Measurements from ENCODE around the gene HES4. TPM values are rescaled to one million over a fixed set of nuclear protein-coding genes. Genes with fewer than 3 reads are reported as not detected.

HES4 gene
- total and polyA plus RNA-seq, 10 of the 15 experiments (the other 5 are each of a cell fraction or from before 2014, with no cell fraction given), result 0.44 to 1.7 (median 0.85) TPM; not detected in 5

GRCh38 chr1:963746-964525 lies 36.0 kb downstream of the HES4 start:
- Histone ChIP-seq H3K4me3 (no peak overlapping the region), H3K4me2 (ENCODE audit: control insufficient read depth, insufficient read depth) (no peak overlapping the region), H3K9ac (ENCODE audit: control insufficient read depth, insufficient read depth, low read length) (no peak overlapping the region), H3K27me3 (replicated peaks in 1 of 2; ENCODE audit: control insufficient read depth in 2 of 2, insufficient read depth in 2 of 2, low read length in 1 of 2) (no peaks in the 10 kb centered on the region), H3K79me2 (ENCODE audit: control insufficient read depth, insufficient read depth, low read length) (peaks cover 2% of the 10 kb centered on the region), H3K4me1 (ENCODE audit: control insufficient read depth, insufficient read depth, low read length) (peaks cover 15% of the 10 kb centered on the region), H3K36me3 (ENCODE audit: control insufficient read depth in 2 of 2, insufficient read depth in 2 of 2, low read length in 1 of 2) (no peaks in the 10 kb centered on the region; a peak in 1 of 4 replicates), H3K27ac (ENCODE audit: control insufficient read depth, insufficient read depth) (no peak overlapping the region), H3K9me3 (replicated peaks; ENCODE audit: control insufficient read depth, insufficient read depth, low read length) (no peaks in the 10 kb centered on the region), H2AFZ (ENCODE audit: control insufficient read depth, low read depth, low read length) (no peak overlapping the region), H4K20me1 (ENCODE audit: control insufficient read depth, insufficient read depth) (no peaks in the 10 kb centered on the region)
- SMC1A ChIA-PET (ENCODE audit: uncharacterized antibody, unreplicated experiment), result no interaction called here
- WGBS (ENCODE audit: insufficient coverage, insufficient replicate concordance, low lambda C conversion rate, missing lambda C conversion rate), result 95% methylated on average over 46 of the region's 47 CpGs
- intact Hi-C loops (cut with micrococcal nuclease; ENCODE audit: unreplicated experiment), result no loop called here
- no peak for ATAC-seq
- no peak for FAIRE-seq
- no TSS peak for BruUV-seq (replicated peaks)
- RAD21 ChIA-PET (ENCODE audit: unreplicated experiment), result no interaction called here
- POLR2A ChIA-PET, result no interaction called here
- in situ Hi-C loops (cut with MboI), result no loop called here
- no peak for DNase-seq (ENCODE audit: low read depth, low spot score)
- CTCF ChIA-PET, result no interaction called here
- TF ChIP-seq BCLAF1 (IDR thresholded peaks at IDR 0.05) (no peak), NR2C2 (IDR thresholded peaks at IDR 0.05; ENCODE audit: borderline replicate concordance, control insufficient read depth, insufficient read length, low read depth) (no peak), ZBED1 (IDR thresholded peaks at IDR 0.05; ENCODE audit: borderline replicate concordance) (no peak), HDGF (IDR thresholded peaks at IDR 0.05) (no peak)

Measured in GM12878 (cell line).